Esophagus mucosa (tissue), 1 donor: Measurements from ENCODE around the gene KIF26B. TPM values are rescaled to one million over a fixed set of nuclear protein-coding genes. Genes with fewer than 3 reads are reported as not detected.
"Not testable (repeated sequence)": the region's sequence is repeated elsewhere in the genome, so short reads cannot be mapped to it uniquely, and the experiment has no call there.

Source experiments
- ATAC-seq: fragments of 200-7000 bp; cut with Tn5 transposase; one replicate; pipeline ENCODE4 v1.9.1; 2020
- total RNA-seq: library from RNA; stranded (reverse); gene quantifications from one replicate; pipeline ENCODE4 v1.2.4, GENCODE V29; 2023
- donor health status: DM: yes; HTN: yes; CAD: no.

The KIF26B gene
- total RNA-seq, 1 donor from 2014 or later: 0.56 TPM

- no peak for ATAC-seq
Measured at GRCh38 chr1:245663841-245664240, 509.1 kb downstream of the KIF26B start.

DNA sequence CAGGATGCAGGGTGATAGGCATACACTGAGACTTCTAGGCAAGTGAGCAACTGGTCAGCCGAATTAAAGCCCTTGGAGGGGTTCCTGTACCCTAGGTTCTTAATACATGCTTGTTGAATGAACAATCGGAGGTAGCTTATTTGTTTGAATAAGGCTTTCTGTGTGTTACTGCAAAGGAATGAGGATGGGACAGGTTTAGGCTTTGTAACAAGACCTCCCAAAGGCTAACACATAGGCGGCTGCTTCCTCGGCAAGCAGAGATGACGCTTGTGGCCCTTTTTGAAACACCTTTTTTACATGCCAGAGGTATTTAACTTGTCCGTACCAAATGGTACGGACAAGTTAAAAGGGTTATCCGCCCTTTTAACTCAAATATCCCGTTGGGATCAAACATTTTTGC lies 511.6 kb downstream of the KIF26B start:
- no peak for ATAC-seq

GRCh38 chr1:245671349-245671748 lies 516.6 kb downstream of the KIF26B start:
- ATAC-seq: no peak

DNA sequence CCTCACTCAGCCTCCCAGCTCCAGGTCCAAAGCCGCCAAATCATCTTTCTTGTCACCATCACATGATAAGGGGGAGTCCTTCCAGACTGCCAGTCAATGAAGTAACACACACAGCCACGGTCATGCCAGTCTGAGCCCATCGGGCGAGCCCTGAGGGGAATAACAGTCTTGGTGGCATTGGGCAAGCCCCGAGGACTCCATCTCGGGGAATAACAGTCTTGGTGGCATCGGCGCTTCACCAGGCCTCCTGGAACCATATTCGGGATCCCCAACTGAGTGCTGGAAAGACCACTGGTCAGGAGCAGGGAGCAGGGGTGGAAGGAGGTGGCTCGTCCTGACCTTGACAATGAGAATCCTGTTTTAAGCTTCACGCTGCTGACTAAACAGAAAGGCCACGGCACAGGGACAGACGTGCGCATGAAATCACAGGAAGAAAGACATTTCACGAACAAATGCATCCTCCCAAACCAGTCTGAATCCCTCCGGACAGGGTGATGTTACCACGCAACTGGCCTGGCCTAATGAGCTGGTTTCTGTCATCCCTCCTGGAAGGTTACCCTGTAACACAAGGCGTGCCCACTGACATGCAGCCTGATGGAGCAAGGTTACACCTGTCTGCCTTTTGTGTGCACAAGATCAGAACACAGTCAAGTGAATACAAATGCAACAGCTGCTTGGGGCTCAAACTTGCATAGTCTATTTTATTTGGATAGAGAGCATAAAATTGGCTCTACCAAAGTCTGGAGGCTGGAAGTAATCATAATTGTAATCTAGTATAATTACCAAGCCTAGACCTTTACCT lies 517.4 kb downstream of the KIF26B start:
- ATAC-seq: no peak

- ATAC-seq: not testable (repeated sequence)
Measured at GRCh38 chr1:245672836-245673656, 518.3 kb downstream of the KIF26B start.

DNA sequence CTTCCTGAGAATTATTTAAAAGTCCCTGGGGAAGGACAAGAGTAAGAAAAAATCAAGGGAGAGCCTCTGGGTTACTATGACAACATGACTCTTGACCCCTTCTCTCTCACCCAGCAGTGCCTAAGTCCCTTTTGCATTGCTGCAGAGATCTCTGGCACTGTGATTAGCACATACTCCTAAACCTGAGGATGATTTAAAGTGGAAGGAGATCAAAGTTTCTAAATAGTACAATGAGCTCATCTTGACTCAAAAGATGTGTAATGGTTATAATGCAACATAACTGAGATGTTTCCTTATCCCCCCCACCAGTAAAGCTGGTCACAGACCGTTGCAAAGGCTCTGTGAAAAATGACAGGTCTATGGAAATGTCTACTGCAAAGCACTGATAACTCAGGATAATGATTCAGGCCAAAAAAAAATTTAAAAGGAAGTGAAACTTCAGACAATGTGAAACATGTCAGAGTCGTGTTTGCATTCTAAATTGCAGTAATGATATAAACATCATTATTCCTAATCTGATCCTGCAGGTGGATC lies 519.2 kb downstream of the KIF26B start:
- no peak for ATAC-seq

DNA sequence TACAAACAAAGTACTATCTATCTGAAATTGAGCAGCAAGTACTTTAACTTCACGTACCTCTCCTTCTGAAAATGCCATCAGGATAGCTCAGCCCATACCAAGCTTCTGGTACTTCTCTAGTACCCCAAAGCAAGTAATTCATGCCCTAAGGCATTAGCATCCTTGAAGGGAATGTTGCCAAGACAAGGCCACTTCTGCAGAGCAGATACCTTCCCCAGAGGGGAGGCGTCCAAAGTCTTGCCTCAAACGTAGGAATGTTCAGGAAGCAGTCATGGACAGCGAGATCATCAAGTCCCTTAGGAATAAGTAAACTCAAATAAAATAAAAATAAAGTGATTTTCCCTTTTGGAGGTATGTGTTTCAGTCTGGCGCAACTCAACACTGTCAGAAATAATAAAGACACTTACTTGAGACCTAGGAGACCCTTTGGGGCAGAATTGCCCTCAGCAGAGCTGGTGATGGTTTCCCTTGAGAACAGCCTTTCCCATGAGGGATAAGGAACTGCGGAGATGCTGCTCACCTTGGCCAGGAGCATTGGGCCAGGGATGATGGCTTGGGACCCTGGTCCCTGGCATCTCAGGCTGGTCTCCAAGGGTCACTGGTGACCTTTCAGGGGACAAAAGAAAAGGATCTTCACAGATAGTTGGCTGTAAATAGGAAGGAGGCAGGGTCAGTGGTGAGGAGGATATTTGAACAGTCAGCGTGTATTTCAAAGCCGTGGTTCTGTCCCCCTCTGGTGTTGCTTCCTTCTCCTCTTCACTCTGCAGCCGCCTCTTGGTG lies 522.9 kb downstream of the KIF26B start:
- no peak for ATAC-seq

GRCh38 chr1:245678860-245679411 lies 524.2 kb downstream of the KIF26B start:
- ATAC-seq: no peak

DNA sequence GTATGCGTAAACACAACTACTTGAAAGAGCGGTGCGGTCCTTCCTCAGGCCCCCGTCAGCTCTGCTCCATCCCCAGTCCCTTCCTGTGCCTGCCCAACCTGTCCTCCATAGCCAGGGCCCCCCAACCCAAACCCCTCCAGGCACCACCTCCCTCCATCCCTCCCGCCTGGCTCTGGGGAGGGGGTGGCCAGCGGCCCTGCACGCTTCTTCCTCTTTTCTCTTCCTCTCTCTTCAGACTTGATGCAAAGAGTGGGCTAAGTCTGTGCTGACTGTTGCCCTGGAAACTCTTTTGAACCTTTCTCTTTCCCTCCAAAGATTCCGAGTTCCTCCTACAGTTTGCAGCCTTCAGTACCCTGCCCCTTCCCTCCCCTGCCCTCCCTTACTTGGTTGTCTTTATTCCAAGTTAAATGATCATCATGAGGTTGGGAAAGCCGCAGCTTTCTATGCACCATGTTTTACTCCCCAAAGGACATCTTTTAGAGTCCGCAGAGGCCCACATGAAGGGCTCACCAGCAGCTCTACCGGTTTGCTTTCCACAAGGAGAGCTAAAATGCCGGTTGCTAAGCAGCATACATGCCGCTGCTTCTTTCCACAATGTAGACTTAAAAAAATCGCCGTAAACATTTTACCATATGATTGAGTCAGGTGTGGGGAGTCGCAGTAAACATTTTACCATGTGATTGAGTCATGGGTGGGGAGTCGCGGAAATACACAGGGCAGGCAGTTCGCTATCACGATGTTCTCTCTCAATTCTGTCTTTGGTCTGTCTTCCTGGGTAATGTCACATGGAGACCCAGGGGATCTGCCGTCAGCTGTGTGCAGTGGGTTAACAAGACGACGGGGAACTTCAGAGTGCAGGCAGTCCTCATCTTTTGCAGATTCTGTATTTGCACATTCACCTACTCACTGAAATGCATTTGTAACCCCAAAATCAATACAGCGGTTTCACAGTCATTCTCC lies 525.3 kb downstream of the KIF26B start:
- ATAC-seq: no peak

- no peak for ATAC-seq
Measured at GRCh38 chr1:245682638-245683628, 528.1 kb downstream of the KIF26B start.

DNA sequence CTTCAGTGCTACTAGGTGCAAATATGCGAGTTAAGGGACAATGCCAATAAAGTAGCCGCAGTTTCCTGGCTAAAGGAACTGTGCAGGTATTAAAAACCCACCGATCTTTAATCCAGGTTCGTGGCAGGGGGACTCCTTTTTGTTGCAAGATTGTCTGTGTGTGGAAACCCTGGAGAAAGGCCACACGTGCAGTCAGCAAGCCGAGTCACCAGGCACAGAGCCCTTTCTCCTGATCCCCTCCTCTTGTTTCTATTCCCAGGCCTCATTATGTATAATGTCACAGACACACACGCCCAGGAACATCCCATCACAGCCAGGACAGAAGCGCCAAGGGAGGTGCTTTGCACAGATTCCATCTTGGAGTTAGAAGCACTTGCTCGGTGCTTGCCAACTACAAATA lies 528.9 kb downstream of the KIF26B start:
- no peak for ATAC-seq

DNA sequence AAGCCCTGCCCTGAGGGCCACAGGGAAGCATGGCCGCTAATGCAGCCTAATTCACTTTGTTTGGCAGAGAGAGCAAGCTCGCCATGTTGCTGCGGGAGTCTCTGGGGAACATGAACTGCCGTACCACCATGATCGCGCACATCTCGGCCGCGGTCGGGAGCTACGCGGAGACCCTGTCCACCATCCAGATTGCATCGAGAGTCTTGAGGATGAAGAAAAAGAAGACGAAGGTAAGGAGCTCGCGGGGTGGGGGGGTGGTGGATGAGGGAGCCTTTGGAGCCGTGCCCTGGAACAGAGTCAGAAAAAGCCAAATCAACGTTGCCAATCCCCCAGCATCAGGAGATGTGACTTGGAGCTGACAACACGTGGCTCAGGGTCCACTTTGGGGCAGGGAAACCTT lies 529.4 kb downstream of the KIF26B start:
- ATAC-seq: no peak

GRCh38 chr1:245684571-245684970 lies 529.8 kb downstream of the KIF26B start:
- ATAC-seq: no peak

GRCh38 chr1:245685111-245685810 lies 530.5 kb downstream of the KIF26B start:
- ATAC-seq: no peak

- ATAC-seq: no peak
Measured at GRCh38 chr1:245686006-245686405, 531.2 kb downstream of the KIF26B start.

DNA sequence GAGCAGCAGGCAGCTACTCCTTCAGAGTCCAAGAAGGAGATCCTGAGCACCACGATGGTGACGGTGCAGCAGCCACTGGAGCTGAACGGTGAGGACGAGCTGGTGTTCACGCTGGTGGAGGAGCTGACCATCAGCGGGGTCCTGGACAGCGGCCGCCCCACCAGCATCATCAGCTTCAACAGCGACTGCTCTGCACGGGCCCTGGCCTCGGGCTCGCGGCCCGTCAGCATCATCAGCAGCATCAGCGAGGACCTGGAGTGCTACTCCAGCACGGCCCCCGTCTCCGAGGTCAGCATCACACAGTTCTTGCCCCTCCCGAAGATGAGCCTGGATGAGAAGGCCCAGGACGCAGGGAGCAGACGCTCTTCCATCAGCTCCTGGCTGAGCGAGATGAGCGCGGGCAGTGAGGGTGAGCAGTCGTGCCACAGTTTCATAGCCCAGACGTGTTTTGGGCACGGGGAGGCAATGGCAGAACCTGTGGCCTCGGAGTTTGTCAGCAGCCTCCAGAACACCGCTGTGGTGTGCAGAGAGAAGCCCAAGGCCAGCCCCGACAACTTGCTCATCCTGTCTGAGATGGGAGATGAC lies 531.8 kb downstream of the KIF26B start:
- no peak for ATAC-seq

- no peak for ATAC-seq
Measured at GRCh38 chr1:245687152-245687635, 532.4 kb downstream of the KIF26B start.

- no peak for ATAC-seq
Measured at GRCh38 chr1:245687636-245688535, 533.1 kb downstream of the KIF26B start.
